Neural progenitor cell (in vitro differentiated cells): Measurements from ENCODE around the gene KCNMA1.

Experiments used
- EZH2 ChIP-seq: fragments of 200-600 bp; sonication (generic); IDR thresholded peaks from 2 replicates; pipeline ENCODE4 v1.6.1; 2017; ENCODE audit warnings: antibody characterized with exemption, mild to moderate bottlenecking, moderate library complexity
- TF ChIP-seq, protein P1 (sequence below): fragments of 200-600 bp; sonication (generic); IDR thresholded peaks from 2 replicates; pipeline ENCODE4 v1.5.1; 2017; ENCODE audit warnings: antibody characterized with exemption, mild to moderate bottlenecking

DNA sequence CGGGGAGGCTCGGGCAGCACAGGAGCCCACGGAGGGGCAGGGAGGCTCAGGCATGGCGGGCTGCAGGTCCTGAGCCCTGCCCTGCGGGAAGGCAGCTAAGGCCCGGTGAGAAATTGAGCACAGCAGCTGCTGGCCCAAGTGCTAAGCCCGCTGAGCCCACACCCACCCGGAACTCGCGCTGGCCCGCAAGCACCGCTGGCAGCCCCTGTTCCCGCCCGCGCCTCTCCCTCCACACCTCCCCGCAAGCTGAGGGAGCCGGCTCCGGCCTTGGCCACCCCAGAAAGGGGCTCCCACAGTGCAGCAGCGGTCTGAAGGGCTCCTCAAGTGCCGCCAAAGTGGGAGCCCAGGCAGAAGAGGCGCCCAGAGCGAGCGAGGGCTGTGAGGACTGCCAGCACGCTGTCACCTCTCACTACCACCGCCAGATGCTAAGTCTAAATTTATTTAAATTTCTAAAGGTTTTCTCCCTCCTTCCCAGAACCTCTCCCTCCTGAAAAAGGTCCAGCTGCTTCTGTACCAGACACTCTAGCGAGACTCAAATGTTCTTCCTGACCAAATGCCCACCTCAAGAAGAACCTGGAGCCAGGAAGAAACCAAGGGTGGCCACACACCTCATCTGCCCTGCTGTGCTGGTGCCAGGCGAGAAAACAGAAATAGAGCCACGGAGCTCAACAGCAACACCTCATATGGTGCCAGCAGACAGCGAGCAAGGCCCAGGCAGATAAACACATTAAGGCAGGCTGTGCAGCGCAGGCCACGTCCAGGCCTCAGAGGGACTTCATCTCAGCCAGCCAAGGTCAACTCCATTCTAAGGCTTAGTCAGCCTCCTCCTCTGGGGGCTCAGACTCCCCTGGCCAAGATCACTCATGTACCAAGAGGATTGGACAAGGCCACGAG lies 47.0 kb downstream of the KCNMA1 start:
- TF ChIP-seq, protein P1, sequence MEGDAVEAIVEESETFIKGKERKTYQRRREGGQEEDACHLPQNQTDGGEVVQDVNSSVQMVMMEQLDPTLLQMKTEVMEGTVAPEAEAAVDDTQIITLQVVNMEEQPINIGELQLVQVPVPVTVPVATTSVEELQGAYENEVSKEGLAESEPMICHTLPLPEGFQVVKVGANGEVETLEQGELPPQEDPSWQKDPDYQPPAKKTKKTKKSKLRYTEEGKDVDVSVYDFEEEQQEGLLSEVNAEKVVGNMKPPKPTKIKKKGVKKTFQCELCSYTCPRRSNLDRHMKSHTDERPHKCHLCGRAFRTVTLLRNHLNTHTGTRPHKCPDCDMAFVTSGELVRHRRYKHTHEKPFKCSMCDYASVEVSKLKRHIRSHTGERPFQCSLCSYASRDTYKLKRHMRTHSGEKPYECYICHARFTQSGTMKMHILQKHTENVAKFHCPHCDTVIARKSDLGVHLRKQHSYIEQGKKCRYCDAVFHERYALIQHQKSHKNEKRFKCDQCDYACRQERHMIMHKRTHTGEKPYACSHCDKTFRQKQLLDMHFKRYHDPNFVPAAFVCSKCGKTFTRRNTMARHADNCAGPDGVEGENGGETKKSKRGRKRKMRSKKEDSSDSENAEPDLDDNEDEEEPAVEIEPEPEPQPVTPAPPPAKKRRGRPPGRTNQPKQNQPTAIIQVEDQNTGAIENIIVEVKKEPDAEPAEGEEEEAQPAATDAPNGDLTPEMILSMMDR = no peak
- no peak for TF ChIP-seq EZH2
